Raji (cell line): ENCODE data around the gene ERH.

ENCODE experiments used
- POLR2A ChIP-seq: IDR thresholded peaks from 2 replicates; pipeline ENCODE4 v1.6.1; 2011; ENCODE audit warnings: low read depth, low read length, control low read depth; ENCODE audit not compliant: insufficient read depth

The ERH gene

DNA sequence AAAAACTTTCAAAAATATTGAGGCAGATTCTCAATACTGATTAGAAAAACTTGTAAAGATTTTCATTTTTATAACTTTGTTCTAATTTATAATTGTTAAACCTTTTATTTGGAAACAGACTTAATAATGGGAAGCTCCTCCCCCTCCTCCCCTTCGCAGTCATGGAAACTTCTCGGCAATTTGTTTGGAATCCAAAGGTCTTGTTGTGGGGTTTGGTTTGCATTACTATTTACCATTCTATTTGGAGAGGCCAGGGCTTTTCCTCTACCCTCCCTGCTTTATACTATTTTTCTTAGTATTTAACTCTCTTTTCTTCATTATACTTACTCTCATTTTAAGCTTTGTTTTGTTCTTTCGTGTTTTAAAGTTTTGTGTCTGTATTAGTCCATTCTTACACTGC, 6.4 kb upstream of the ERH start:
- no peak for TF ChIP-seq POLR2A

DNA sequence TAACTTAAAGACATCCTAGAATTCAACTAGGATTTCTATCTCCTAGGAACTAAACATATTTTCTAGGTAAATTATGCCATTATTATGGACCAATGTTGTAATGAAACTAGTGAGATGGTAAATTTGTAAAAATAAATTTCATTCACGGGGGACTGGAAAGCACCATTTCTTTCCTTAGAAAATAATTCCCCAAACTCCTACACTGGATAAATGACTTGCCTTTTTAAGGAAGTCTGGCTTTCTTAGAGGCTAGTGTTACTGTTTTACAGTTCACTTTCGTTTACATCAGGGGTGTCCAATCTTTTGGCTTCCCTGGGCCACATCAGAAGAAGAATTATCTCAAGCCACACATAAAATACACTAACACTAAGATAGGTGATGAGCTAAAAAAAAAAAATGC, 3.7 kb upstream of the ERH start:
- no peak for TF ChIP-seq POLR2A

DNA sequence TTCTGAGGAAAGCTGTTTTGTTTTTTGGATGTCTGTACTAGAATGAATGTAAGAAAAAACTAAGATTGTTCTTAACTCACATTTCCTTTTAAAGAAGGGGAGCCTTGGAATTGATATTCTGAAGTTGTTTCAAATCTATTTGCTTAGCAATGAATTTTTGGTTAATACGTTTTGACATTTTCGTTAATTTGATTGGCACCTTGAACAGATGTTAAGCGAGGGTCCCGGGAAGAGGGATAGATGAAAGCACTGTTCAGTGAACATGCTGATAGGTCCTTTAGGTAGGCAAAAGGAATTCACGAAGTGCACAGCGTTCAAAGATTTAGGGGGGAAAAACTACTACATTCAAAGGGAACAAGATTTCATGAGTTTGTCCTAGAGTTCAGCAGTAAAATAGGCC, 2.1 kb upstream of the ERH start:
- no peak for TF ChIP-seq POLR2A

DNA sequence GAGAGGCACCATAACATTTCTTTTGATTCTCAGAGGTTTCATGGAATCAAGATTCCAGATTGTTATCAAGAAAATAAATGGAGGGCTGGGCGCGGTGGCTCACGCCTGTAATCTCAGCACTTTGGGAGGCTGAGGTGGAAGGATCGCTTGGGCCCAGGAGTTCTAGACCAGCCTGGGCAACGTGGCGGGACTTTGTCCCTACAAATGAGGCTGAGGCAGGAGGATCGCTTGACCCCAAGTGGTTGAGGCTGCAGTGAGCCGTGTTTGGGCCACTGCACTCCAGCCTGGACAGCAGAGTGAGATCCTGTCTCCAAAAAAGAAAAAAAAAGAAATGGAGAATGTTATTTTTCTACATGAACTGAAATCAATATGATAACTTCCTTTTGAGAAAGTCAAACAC, 1.7 kb upstream of the ERH start:
- TF ChIP-seq POLR2A = no peak

DNA sequence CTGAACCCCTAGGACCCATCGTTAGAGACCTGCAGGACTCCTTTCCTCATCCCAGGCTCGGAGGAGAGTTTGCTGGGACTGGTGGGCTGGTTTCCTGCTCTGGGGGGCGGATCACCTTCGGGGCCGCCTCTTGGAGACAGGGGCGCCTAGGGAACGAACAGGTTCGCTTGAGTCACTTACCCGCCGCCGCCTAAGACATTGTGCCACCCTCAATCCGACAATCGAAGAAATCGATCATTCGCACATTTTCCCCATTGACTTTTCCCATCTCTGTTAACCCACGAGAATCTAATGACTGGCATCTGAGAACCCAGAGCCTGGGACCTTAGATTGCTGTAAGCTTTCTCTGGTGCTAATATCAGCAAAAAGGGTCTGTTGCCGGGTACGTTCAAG, 715 bp upstream of the ERH start:
- TF ChIP-seq POLR2A = no peak

DNA sequence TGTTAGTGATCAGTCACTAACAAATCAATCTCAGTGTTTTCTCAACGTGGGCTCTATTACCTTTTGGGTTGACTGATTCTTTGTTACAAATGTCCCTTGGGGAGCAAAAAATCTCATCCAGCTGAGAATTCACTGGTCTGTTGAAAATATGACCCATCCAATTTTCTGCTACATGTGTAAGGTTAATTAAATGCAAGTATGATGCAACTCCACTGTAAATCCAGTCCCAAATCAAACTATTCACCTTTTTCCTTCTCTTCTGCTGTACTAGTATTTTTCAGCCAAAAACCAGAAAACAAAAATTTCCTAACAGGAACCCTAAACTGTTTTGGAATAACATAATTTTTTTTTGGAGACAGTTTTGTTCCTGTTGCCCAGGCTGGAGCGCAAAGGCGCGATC, 2.2 kb downstream of the ERH start:
- TF ChIP-seq POLR2A = no peak

DNA sequence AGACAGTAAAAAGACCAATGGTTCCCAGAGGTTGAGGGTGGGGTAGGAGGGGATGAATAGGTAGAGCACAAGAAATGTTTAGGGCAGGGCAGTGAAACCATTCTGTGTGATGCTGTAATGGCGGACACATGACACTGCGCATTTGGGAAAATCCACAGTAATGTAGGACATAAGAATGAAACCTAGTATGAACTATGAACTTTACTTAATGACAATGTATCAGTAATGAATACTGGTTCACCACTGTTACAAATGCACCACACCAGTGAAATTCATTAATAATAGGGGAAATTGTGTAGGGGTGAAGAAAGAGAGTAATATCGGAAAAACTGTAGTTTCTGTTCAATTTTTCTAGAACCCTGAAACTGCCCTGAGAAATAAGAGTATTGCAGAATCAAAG, 5.6 kb downstream of the ERH start:
- no peak for TF ChIP-seq POLR2A

DNA sequence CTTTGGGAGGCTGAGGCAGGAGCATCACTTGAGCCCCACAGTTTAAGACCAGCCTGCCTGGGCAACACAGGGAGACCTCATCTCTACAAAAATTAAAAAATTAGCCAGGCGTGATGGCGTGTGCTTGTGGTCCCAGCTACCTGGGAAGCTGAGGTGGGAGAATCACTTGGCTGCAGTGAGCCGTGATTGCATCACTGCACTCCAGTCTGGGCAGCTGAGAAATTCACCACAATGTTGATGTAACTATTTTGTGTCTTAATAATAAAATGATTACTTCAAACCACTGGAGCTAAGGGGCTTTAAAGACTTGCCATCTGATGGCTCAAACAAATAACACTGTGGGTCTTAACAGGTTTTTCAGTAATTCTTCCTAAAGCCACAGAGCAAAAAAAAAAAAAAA, 10.8 kb downstream of the ERH start:
- TF ChIP-seq POLR2A = no peak

DNA sequence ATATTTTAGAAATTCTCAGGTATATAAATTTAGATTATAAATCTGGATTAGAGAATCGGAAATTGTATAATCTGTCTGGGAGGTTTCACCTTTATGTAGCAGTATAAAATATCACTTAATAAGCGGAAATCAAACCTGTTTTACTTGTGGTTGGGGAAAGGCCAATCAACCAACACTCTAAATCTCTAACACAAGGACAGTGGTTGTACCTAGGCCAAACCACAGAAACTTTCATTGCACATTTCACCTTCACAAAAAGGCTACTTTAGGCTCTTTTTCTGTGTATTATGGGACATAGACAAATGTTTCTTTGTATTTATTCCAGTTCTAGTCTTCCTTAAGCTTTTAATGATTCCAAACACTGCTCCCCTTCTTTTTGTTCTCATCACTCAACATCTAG, 19.8 kb downstream of the ERH start:
- no peak for TF ChIP-seq POLR2A

DNA sequence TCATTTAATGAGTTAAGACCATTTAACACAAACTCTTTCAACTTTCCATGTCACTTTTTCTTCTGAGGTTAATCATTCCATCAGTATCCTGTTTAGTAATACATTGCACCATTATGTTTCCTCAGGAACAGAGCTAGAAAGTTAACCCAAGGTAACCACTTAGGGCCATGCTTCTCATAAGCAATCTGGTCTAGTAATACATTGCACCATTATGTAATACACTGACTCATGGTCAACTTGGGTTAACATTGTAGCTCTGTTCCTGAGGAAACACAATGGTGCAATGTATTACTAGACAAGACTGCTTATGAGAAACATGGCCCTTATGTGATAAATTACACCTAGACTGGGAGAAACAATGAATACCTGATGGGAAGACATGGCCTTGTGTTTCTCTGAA, 21.7 kb downstream of the ERH start:
- no peak for TF ChIP-seq POLR2A

DNA sequence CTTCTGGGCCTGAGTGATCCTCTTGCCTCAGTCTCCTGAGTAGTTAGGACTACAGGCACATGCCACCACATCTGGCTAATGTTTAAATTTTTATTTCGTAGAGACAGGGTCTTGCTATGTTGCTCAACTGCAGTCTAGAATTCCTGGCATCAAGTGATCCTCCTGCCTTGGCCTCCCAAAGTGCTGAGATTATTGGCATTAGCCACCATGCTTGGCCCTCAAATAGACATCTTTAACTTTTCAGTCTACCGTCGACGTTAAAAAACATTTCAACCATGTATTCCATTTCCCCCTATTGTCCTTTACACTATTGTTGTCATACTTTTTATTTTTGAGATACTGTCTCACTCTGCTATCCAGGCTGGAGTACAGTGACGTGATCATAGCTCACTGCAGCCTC, 22.4 kb downstream of the ERH start:
- no peak for TF ChIP-seq POLR2A

DNA sequence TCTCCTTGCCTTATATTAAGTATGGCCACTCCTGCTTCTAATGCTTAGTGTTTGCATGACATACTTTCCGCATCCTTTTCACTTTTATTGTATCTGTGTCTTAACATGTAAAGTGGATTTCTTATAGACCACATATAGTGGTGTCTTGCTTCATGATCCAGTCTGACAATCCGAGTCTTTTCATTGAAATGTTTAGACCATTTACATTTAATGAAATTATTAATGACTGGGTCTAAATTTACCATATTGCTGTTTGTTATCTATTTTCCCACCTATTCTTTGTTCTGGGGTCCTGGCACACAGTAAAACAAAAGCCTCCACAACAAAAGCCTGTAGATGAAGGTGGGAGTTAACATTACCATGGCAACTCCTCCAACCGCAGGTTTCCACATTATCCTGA, 22.9 kb downstream of the ERH start:
- no peak for TF ChIP-seq POLR2A

DNA sequence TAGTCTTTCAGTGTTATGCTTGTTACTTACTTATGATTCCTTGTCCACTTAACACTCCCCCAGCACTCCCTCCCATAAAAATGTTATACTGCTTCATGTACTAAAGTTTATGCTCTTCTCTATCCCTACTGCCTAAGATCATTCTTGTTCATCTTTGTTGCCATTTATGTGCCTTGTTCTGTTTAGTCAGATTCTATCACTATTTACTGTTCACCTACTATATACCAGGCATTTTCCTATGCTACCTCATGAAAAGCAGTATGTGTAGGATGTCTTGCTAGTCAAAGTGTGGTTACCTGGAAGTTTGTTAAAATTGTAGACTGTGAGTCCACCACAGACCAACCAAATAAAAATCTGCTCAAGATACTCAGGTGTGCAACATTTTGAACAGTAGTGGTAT, 23.9 kb downstream of the ERH start:
- TF ChIP-seq POLR2A = no peak

DNA sequence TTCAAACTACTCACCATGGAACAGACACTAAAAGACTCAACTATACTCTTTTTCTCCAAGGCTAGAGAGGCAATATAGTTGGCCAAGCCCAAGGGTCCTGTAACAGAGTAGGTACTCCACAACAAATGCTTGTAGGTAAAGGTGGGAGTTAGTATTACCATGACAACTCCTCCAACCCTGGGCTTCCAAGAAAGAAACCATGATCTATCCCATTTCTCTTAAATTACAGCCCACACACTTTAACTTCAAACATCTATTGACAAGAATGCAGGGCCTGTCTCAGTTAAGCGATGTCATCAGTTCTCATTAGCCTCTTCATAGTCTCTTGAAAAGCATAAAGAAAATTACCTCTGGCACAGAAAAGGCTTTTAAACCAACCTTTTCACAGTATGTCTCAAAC, 25.0 kb downstream of the ERH start:
- no peak for TF ChIP-seq POLR2A

DNA sequence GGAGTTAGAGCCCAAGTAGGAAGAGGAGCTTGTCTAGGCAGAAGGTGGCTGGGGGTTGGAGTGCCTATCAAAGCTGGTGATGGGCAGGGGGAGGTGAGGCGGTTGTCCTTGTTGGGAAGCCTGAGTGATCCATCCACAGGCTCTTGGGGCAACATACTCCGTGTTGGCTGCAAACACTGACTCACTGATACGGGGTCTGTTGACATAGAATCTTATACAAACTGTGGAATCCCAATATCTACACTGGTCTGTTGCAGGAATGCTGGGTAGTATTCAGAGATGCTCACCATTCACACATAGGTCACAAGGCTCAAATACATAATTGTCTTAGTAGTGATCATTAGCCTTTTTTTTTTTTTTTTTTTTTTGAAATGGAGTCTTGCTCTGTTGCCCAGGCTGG, 26.0 kb downstream of the ERH start:
- TF ChIP-seq POLR2A = no peak

DNA sequence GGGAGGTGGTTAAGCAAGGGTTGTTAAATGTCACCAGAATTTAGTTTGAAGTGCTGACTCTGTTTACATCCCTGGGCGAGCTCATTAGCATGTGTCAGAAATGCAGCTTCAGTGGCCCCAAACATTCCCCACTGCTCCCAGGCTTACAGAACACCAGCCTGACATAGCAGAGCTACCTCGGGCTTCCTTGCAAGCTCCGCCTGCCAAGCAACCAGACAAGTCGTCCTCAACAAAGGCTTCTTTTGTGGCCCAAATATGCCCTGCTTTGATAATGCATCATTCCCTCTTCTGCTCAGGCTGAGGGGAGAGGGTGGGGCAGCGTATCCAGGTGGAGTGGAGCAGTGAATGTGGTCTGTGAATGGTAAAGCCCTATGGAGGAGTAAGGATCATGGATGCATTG, 28.0 kb downstream of the ERH start:
- TF ChIP-seq POLR2A = no peak

DNA sequence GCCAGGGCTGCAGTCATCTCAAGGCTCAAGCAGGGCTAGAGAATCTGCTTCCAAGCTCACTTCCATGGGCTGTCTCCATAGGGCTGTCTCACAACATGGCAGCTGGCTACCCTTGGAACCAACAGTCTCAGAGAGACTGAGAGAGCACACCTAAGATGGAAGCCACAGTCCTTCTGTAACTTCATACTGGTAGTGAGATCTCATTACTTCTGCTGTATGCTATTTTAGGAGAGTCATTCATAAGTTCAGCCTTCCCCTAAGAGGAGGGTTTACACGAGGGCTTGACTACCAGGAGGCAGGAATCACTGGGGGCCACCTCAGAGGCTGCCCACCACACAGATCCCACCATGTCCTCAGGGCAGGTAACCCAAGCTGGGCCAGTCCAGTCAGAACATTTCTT, 29.7 kb downstream of the ERH start:
- no peak for TF ChIP-seq POLR2A

DNA sequence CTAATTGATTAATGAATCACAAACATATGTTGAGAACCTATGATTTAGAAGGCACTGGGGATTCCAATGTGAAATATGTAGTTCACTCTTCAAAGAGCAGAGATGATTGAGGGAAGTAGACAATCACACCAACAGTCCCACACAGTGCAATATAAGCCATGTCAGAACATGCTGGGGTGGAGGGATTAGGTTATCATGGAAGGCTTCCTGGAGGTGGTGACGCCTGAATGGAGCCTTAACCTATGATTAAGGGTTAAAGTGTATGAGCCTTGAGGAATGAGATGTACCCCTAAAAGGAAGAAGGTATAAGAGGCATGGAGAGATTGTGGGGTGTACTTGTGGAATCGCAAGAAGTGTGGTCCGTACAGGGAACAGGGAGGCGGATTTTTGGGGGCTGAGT, 31.3 kb downstream of the ERH start:
- TF ChIP-seq POLR2A = no peak
